ENCODE results near the gene OR10S1. TPM values are rescaled to one million over a fixed set of nuclear protein-coding genes. Genes with fewer than 3 reads are reported as not detected.
"Not testable (repeated sequence)": the region's sequence is repeated elsewhere in the genome, so short reads cannot be mapped to it uniquely, and the experiment has no call there.

Gene OR10S1, protein sequence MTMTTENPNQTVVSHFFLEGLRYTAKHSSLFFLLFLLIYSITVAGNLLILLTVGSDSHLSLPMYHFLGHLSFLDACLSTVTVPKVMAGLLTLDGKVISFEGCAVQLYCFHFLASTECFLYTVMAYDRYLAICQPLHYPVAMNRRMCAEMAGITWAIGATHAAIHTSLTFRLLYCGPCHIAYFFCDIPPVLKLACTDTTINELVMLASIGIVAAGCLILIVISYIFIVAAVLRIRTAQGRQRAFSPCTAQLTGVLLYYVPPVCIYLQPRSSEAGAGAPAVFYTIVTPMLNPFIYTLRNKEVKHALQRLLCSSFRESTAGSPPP
- not detected in 2 replicates for total RNA-seq (2021)
- not detected for Bru-seq, nascent RNA
- BruChase-seq, experiment 1, labeled RNA remaining after a 2-hour chase: not detected
- not detected for BruChase-seq, experiment 2, labeled RNA remaining after a 6-hour chase
- long read RNA-seq: 0 reads

DNA sequence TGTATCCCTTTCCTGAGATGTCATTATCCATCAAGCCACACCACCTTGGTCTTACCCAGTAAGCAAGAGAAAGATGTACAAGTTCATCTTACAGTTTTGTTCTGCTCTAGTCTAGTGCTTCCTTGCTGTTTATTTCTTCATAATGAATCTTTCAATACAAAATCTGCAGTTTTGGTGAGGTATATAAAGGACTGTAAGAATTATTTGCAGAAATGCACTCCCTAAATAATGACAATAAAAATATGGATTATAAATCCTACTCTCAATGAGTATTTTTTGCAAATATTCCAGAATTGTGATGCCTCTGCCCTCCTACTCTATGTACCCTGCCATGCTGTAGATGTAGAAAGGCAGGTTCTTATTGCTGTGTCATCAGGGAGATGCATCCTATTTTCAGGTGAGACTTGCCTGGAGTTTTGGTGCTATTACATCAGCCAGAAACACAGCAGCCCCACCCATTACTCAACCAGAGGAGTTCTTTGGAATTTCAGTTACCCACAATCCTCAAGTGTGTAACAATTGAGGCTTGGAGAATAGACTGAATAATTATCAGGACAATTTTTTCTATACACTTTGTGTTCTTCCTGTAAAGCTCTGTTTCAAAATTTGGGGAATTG lies at the start of gene OR10S1:
Gene OR10S1, minus strand, starts transcription at position 51 of the 617 bp plus-strand sequence. CDS start 117 bp downstream, outside the sequence.
- Histone ChIP-seq H3K36me3 (ENCODE audit: insufficient read depth, low read length, poor library complexity, severe bottlenecking) (no peaks in the 10 kb centered on the region), H3K4me1 (ENCODE audit: insufficient read depth, low read length, poor library complexity, severe bottlenecking) (no peaks in the 10 kb centered on the region), H3K27ac (ENCODE audit: low read depth, low read length, poor library complexity, severe bottlenecking) (no peak within 1 kb of the TSS), H3K4me3 (ENCODE audit: low read depth, low read length, poor library complexity, severe bottlenecking) (no peak within 1 kb of the TSS), H3K27me3 (replicated peaks; ENCODE audit: insufficient read depth, low read depth, low read length, poor library complexity) (no peaks in the 10 kb centered on the region), H3K9me3 (ENCODE audit: low read depth, low read length, poor library complexity, severe bottlenecking) (no peaks in the 10 kb centered on the region)
- CTCF ChIA-PET: no interaction called here
- intact Hi-C loops (cut with micrococcal nuclease; ENCODE audit: unreplicated experiment): no loop called here
- POLR2A ChIA-PET (ENCODE audit: low non-redundant PET): no interaction called here
- no peak for DNase-seq (ENCODE audit: low spot score)
- no TSS peak for BruUV-seq (replicated peaks)
- no peak for TF ChIP-seq EZH2 (IDR thresholded peaks at IDR 0.05; ENCODE audit: borderline replicate concordance, low read depth, low read length, poor library complexity, severe bottlenecking)
- TF ChIP-seq, protein P1, sequence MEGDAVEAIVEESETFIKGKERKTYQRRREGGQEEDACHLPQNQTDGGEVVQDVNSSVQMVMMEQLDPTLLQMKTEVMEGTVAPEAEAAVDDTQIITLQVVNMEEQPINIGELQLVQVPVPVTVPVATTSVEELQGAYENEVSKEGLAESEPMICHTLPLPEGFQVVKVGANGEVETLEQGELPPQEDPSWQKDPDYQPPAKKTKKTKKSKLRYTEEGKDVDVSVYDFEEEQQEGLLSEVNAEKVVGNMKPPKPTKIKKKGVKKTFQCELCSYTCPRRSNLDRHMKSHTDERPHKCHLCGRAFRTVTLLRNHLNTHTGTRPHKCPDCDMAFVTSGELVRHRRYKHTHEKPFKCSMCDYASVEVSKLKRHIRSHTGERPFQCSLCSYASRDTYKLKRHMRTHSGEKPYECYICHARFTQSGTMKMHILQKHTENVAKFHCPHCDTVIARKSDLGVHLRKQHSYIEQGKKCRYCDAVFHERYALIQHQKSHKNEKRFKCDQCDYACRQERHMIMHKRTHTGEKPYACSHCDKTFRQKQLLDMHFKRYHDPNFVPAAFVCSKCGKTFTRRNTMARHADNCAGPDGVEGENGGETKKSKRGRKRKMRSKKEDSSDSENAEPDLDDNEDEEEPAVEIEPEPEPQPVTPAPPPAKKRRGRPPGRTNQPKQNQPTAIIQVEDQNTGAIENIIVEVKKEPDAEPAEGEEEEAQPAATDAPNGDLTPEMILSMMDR (conservative IDR thresholded peaks at IDR 0.05; ENCODE audit: low read depth, low read length): no peak

- intact Hi-C loops (cut with micrococcal nuclease; ENCODE audit: unreplicated experiment): no loop called here
- Histone ChIP-seq H3K4me1 (ENCODE audit: insufficient read depth, low read length, poor library complexity, severe bottlenecking) (no peaks in the 10 kb centered on the region), H3K27ac (ENCODE audit: low read depth, low read length, poor library complexity, severe bottlenecking) (no peak within 1 kb of the TSS), H3K9me3 (ENCODE audit: low read depth, low read length, poor library complexity, severe bottlenecking) (no peaks in the 10 kb centered on the region), H3K4me3 (ENCODE audit: low read depth, low read length, poor library complexity, severe bottlenecking) (no peak within 1 kb of the TSS), H3K27me3 (replicated peaks; ENCODE audit: insufficient read depth, low read depth, low read length, poor library complexity) (no peaks in the 10 kb centered on the region), H3K36me3 (ENCODE audit: insufficient read depth, low read length, poor library complexity, severe bottlenecking) (no peaks in the 10 kb centered on the region)
- DNase-seq (ENCODE audit: low spot score): no peak
- POLR2A ChIA-PET (ENCODE audit: low non-redundant PET): no interaction called here
- BruUV-seq (replicated peaks): no TSS peak
- TF ChIP-seq, protein P1 (conservative IDR thresholded peaks at IDR 0.05; ENCODE audit: low read depth, low read length): no peak
- no peak for TF ChIP-seq EZH2 (IDR thresholded peaks at IDR 0.05; ENCODE audit: borderline replicate concordance, low read depth, low read length, poor library complexity, severe bottlenecking)
- CTCF ChIA-PET: no interaction called here
These were observed 48.9 kb upstream of the OR10S1 start, which contains the start of gene OR10G8 for GRCh38 chr11:124026498-124026897. Gene OR10G8, plus strand, starts transcription at chr11:124026798. Its CDS starts 2,825 bp downstream, at chr11:124029623.

DNA sequence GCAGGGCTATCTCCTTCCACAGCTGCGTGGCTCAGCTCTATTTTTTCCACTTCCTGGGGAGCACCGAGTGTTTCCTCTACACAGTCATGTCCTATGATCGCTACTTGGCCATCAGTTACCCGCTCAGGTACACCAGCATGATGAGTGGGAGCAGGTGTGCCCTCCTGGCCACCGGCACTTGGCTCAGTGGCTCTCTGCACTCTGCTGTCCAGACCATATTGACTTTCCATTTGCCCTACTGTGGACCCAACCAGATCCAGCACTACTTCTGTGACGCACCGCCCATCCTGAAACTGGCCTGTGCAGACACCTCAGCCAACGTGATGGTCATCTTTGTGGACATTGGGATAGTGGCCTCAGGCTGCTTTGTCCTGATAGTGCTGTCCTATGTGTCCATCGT lies 38.3 kb upstream of the OR10S1 start:
- H3K4me3 ChIP-seq (ENCODE audit: low read depth, low read length, poor library complexity, severe bottlenecking); H3K9me3 ChIP-seq (ENCODE audit: low read depth, low read length, poor library complexity, severe bottlenecking); H3K27ac ChIP-seq (ENCODE audit: low read depth, low read length, poor library complexity, severe bottlenecking); BruUV-seq (replicated peaks); intact Hi-C loops (cut with micrococcal nuclease; ENCODE audit: unreplicated experiment); DNase-seq (ENCODE audit: low spot score); CTCF ChIA-PET; POLR2A ChIA-PET (ENCODE audit: low non-redundant PET); H3K4me1 ChIP-seq (ENCODE audit: insufficient read depth, low read length, poor library complexity, severe bottlenecking); H3K36me3 ChIP-seq (ENCODE audit: insufficient read depth, low read length, poor library complexity, severe bottlenecking): not testable (repeated sequence)
- H3K27me3 ChIP-seq (replicated peaks; ENCODE audit: insufficient read depth, low read depth, low read length, poor library complexity): peaks cover 18% of the 10 kb centered on the region
